ENCODE measurements around the gene ANKRD63. TPM values are rescaled to one million over a fixed set of nuclear protein-coding genes. Genes with fewer than 3 reads are reported as not detected.

The ANKRD63 gene
- total and polyA plus RNA-seq, 2 of the 13 experiments (the other 11 are each of a cell fraction or from before 2014, with no cell fraction given), result not detected

DNA sequence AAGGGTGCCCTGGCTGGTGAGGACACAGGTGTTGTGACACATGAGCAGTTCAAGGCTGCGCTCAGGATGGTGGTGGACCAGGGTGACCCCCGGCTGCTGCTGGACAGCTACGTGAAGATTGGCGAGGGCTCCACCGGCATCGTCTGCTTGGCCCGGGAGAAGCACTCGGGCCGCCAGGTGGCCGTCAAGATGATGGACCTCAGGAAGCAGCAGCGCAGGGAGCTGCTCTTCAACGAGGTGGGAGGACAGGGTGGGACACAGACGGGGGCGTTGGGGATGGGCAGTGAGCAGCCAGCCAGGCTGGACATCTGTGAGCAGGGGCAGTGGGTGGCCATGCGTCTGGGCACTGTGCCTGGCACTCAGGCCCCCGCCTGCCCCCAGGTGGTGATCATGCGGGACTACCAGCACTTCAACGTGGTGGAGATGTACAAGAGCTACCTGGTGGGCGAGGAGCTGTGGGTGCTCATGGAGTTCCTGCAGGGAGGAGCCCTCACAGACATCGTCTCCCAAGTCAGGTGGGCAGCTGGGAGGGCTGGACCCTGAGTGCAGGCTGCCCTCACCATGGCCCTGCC is 10.3 kb downstream of the ANKRD63 start (continued):
- TF ChIP-seq, protein P1, sequence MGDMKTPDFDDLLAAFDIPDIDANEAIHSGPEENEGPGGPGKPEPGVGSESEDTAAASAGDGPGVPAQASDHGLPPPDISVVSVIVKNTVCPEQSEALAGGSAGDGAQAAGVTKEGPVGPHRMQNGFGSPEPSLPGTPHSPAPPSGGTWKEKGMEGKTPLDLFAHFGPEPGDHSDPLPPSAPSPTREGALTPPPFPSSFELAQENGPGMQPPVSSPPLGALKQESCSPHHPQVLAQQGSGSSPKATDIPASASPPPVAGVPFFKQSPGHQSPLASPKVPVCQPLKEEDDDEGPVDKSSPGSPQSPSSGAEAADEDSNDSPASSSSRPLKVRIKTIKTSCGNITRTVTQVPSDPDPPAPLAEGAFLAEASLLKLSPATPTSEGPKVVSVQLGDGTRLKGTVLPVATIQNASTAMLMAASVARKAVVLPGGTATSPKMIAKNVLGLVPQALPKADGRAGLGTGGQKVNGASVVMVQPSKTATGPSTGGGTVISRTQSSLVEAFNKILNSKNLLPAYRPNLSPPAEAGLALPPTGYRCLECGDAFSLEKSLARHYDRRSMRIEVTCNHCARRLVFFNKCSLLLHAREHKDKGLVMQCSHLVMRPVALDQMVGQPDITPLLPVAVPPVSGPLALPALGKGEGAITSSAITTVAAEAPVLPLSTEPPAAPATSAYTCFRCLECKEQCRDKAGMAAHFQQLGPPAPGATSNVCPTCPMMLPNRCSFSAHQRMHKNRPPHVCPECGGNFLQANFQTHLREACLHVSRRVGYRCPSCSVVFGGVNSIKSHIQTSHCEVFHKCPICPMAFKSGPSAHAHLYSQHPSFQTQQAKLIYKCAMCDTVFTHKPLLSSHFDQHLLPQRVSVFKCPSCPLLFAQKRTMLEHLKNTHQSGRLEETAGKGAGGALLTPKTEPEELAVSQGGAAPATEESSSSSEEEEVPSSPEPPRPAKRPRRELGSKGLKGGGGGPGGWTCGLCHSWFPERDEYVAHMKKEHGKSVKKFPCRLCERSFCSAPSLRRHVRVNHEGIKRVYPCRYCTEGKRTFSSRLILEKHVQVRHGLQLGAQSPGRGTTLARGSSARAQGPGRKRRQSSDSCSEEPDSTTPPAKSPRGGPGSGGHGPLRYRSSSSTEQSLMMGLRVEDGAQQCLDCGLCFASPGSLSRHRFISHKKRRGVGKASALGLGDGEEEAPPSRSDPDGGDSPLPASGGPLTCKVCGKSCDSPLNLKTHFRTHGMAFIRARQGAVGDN (CRISPR knock-in tag; IDR thresholded peaks at IDR 0.05), result peak; percentile 12
- TF ChIP-seq SOX6 (IDR thresholded peaks at IDR 0.05), result no peak
- no peak for TF ChIP-seq SOX6 (CRISPR knock-in tag; IDR thresholded peaks at IDR 0.05)
- TF ChIP-seq SETDB1 (CRISPR knock-in tag; IDR thresholded peaks at IDR 0.05; ENCODE audit: borderline replicate concordance), result no peak
- TF ChIP-seq ZNF563 (CRISPR knock-in tag; IDR thresholded peaks at IDR 0.05), result no peak
- no peak for TF ChIP-seq ZNF335 (CRISPR knock-in tag; IDR thresholded peaks at IDR 0.05)
- TF ChIP-seq ZNF496 (CRISPR knock-in tag; IDR thresholded peaks at IDR 0.05; ENCODE audit: insufficient replicate concordance), result no peak
- TF ChIP-seq POLR2AphosphoS2 (IDR thresholded peaks at IDR 0.05; ENCODE audit: low read depth, low read length), result no peak
- TF ChIP-seq NFKB2 (CRISPR knock-in tag; IDR thresholded peaks at IDR 0.05; ENCODE audit: borderline replicate concordance), result no peak
- TF ChIP-seq, protein P2, sequence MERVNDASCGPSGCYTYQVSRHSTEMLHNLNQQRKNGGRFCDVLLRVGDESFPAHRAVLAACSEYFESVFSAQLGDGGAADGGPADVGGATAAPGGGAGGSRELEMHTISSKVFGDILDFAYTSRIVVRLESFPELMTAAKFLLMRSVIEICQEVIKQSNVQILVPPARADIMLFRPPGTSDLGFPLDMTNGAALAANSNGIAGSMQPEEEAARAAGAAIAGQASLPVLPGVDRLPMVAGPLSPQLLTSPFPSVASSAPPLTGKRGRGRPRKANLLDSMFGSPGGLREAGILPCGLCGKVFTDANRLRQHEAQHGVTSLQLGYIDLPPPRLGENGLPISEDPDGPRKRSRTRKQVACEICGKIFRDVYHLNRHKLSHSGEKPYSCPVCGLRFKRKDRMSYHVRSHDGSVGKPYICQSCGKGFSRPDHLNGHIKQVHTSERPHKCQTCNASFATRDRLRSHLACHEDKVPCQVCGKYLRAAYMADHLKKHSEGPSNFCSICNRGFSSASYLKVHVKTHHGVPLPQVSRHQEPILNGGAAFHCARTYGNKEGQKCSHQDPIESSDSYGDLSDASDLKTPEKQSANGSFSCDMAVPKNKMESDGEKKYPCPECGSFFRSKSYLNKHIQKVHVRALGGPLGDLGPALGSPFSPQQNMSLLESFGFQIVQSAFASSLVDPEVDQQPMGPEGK (CRISPR knock-in tag; IDR thresholded peaks at IDR 0.05), result peak; percentile 18; the same call in 1 of the 2 replicates
- TF ChIP-seq HNF4G (IDR thresholded peaks at IDR 0.05; ENCODE audit: borderline replicate concordance, low read depth, low read length), result no peak
- no peak for TF ChIP-seq HNF4G (CRISPR knock-in tag; IDR thresholded peaks at IDR 0.05; ENCODE audit: borderline replicate concordance, low read depth)
- no peak for TF ChIP-seq ARNT (IDR thresholded peaks at IDR 0.05)
- TF ChIP-seq, protein P3, sequence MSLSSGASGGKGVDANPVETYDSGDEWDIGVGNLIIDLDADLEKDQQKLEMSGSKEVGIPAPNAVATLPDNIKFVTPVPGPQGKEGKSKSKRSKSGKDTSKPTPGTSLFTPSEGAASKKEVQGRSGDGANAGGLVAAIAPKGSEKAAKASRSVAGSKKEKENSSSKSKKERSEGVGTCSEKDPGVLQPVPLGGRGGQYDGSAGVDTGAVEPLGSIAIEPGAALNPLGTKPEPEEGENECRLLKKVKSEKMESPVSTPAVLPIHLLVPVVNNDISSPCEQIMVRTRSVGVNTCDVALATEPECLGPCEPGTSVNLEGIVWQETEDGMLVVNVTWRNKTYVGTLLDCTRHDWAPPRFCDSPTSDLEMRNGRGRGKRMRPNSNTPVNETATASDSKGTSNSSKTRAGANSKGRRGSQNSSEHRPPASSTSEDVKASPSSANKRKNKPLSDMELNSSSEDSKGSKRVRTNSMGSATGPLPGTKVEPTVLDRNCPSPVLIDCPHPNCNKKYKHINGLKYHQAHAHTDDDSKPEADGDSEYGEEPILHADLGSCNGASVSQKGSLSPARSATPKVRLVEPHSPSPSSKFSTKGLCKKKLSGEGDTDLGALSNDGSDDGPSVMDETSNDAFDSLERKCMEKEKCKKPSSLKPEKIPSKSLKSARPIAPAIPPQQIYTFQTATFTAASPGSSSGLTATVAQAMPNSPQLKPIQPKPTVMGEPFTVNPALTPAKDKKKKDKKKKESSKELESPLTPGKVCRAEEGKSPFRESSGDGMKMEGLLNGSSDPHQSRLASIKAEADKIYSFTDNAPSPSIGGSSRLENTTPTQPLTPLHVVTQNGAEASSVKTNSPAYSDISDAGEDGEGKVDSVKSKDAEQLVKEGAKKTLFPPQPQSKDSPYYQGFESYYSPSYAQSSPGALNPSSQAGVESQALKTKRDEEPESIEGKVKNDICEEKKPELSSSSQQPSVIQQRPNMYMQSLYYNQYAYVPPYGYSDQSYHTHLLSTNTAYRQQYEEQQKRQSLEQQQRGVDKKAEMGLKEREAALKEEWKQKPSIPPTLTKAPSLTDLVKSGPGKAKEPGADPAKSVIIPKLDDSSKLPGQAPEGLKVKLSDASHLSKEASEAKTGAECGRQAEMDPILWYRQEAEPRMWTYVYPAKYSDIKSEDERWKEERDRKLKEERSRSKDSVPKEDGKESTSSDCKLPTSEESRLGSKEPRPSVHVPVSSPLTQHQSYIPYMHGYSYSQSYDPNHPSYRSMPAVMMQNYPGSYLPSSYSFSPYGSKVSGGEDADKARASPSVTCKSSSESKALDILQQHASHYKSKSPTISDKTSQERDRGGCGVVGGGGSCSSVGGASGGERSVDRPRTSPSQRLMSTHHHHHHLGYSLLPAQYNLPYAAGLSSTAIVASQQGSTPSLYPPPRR (CRISPR knock-in tag; IDR thresholded peaks at IDR 0.05; ENCODE audit: borderline replicate concordance), result 0 out of 2 replicates have a peak, but pooled peaks have one; percentile 12
- TF ChIP-seq HDAC2 (CRISPR knock-in tag; IDR thresholded peaks at IDR 0.05), result no peak
- no peak for TF ChIP-seq ZSCAN22 (CRISPR knock-in tag; IDR thresholded peaks at IDR 0.05)
- TF ChIP-seq MTA1 (CRISPR knock-in tag; IDR thresholded peaks at IDR 0.05; ENCODE audit: borderline replicate concordance), result peak; percentile 51; the same call in 1 of the 2 replicates
- no peak for TF ChIP-seq ZNF331 (CRISPR knock-in tag; IDR thresholded peaks at IDR 0.05)
- no peak for TF ChIP-seq TEAD2 (CRISPR knock-in tag; IDR thresholded peaks at IDR 0.05)
- TF ChIP-seq CHCHD3 (CRISPR knock-in tag; IDR thresholded peaks at IDR 0.05), result peak; percentile 42; the same call in 1 of the 2 replicates
- 0 out of 2 replicates have a peak, but pooled peaks have one; percentile 5 for TF ChIP-seq SP4 (CRISPR knock-in tag; IDR thresholded peaks at IDR 0.05)
